Parathyroid adenoma (tissue), 2 donors: ENCODE data around the gene RBBP9.

Source experiments
- H2AFZ ChIP-seq: fragments of 300-600 bp; sonication (generic); one replicate; pipeline ENCODE4 v1.7.0; 2017; ENCODE audit warnings: antibody characterized with exemption, mild to moderate bottlenecking
- H3K27ac ChIP-seq: fragments of 300-600 bp; sonication (generic); one replicate; pipeline ENCODE4 v1.7.0; 2017
- H3K27me3 ChIP-seq: fragments of 300-600 bp; sonication (generic); one replicate; pipeline ENCODE4 v1.7.0; 2017; ENCODE audit warnings: low read length; ENCODE audit not compliant: control insufficient read depth, insufficient read depth
- H3K36me3 ChIP-seq: fragments of 300-600 bp; sonication (generic); one replicate; pipeline ENCODE4 v1.7.0; 2017; ENCODE audit warnings: low read length; ENCODE audit not compliant: control insufficient read depth, insufficient read depth
- H3K4me1 ChIP-seq: fragments of 300-600 bp; sonication (generic); one replicate; pipeline ENCODE4 v1.7.0; 2017; ENCODE audit warnings: control low read depth
- H3K4me2 ChIP-seq: fragments of 300-600 bp; sonication (generic); one replicate; pipeline ENCODE4 v1.7.0; 2017; ENCODE audit warnings: low read length
- H3K4me3 ChIP-seq: fragments of 300-600 bp; sonication (generic); one replicate; pipeline ENCODE4 v1.7.0; 2017; ENCODE audit warnings: low read depth, low read length
- H3K79me2 ChIP-seq: fragments of 300-600 bp; sonication (generic); one replicate; pipeline ENCODE4 v1.7.0; 2017; ENCODE audit warnings: control low read depth
- H3K9ac ChIP-seq: fragments of 300-600 bp; sonication (generic); one replicate; pipeline ENCODE4 v1.7.0; 2017; ENCODE audit warnings: mild to moderate bottlenecking
- H3K9me3 ChIP-seq: fragments of 300-600 bp; sonication (generic); one replicate; pipeline ENCODE4 v1.7.0; 2017; ENCODE audit warnings: low read length; ENCODE audit not compliant: control insufficient read depth
- TF ChIP-seq, protein P1 (sequence below): fragments of 300-600 bp; sonication (generic); IDR thresholded peaks from one replicate; pipeline ENCODE4 v1.7.0; 2017; ENCODE audit warnings: antibody characterized with exemption, mild to moderate bottlenecking
- donor health status: primary hyperparathyroidism.

Gene RBBP9

GRCh38 chr20:18496740-18497592, at the start of gene RBBP9:
Gene RBBP9 (minus strand): TSS chr20:18497225. CDS start chr20:18497167, 58 bp downstream.
- H2AFZ ChIP-seq = peak within 1 kb of the TSS; percentile 93
- H3K9ac ChIP-seq = peak within 1 kb of the TSS; percentile 25
- no peaks in the 10 kb centered on the region for H3K4me1 ChIP-seq
- no peaks in the 10 kb centered on the region for H3K79me2 ChIP-seq
- H3K4me3 ChIP-seq = peak within 1 kb of the TSS; percentile 65
- H3K4me2 ChIP-seq = peak within 1 kb of the TSS; percentile 56
- no peaks in the 10 kb centered on the region for H3K36me3 ChIP-seq
- H3K27ac ChIP-seq = peak within 1 kb of the TSS; percentile 13
- H3K9me3 ChIP-seq = no peaks in the 10 kb centered on the region
- no peaks in the 10 kb centered on the region for H3K27me3 ChIP-seq
- TF ChIP-seq, protein P1, sequence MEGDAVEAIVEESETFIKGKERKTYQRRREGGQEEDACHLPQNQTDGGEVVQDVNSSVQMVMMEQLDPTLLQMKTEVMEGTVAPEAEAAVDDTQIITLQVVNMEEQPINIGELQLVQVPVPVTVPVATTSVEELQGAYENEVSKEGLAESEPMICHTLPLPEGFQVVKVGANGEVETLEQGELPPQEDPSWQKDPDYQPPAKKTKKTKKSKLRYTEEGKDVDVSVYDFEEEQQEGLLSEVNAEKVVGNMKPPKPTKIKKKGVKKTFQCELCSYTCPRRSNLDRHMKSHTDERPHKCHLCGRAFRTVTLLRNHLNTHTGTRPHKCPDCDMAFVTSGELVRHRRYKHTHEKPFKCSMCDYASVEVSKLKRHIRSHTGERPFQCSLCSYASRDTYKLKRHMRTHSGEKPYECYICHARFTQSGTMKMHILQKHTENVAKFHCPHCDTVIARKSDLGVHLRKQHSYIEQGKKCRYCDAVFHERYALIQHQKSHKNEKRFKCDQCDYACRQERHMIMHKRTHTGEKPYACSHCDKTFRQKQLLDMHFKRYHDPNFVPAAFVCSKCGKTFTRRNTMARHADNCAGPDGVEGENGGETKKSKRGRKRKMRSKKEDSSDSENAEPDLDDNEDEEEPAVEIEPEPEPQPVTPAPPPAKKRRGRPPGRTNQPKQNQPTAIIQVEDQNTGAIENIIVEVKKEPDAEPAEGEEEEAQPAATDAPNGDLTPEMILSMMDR = no peak

DNA sequence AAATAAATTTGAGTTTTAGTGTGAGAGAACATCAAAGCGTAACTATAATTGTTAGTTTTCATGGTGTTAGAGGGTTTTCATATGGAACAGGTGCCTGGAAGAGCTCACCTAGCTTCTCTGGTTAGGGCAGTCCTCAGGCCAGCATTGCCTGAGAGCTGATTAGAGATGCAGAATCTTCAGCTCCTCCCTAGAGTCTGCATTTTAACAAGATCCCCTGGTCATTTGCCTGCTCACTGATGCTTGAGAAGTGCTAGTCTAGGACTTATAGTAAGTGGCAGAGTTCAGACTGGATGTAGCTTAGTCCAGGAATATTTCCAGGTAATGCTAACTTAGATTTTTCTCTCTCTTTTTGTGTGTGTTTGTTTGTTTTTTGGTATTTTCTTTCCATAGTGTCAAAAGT, 48.5 kb upstream of the RBBP9 start:
- Histone ChIP-seq H3K4me3 (no peak overlapping the region), H3K36me3 (no peaks in the 10 kb centered on the region), H3K9me3 (no peaks in the 10 kb centered on the region), H3K79me2 (no peaks in the 10 kb centered on the region), H3K27ac (no peak overlapping the region), H3K27me3 (no peaks in the 10 kb centered on the region), H3K9ac (no peak overlapping the region), H3K4me2 (no peak overlapping the region), H3K4me1 (no peaks in the 10 kb centered on the region), H2AFZ (no peak overlapping the region)
- TF ChIP-seq, protein P1 = no peak

DNA sequence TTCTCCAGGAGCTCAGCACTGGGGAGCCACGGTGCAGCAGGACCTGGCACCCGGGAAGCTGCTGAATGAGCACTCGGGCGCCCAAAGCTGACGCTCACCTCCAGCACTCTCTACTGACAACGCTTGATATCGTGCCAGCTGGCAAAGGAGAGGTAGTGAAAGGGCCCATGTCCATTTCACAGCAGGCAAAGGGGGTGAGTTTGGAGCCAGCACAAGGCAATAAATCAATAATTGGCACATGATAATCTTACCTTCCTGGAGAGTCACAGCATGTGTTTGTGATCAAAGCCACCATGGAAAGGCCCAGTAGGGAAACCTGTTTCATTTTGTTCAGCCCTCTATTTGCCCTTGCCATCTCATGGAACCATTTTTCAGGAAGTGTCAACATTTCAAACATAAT, 46.9 kb upstream of the RBBP9 start:
- Histone ChIP-seq H3K27me3 (no peaks in the 10 kb centered on the region), H3K4me1 (no peaks in the 10 kb centered on the region), H2AFZ (no peak overlapping the region), H3K79me2 (no peaks in the 10 kb centered on the region), H3K9ac (no peak overlapping the region), H3K36me3 (no peaks in the 10 kb centered on the region), H3K9me3 (no peaks in the 10 kb centered on the region), H3K4me2 (no peak overlapping the region), H3K4me3 (no peak overlapping the region), H3K27ac (no peak overlapping the region)
- TF ChIP-seq, protein P1 = no peak

DNA sequence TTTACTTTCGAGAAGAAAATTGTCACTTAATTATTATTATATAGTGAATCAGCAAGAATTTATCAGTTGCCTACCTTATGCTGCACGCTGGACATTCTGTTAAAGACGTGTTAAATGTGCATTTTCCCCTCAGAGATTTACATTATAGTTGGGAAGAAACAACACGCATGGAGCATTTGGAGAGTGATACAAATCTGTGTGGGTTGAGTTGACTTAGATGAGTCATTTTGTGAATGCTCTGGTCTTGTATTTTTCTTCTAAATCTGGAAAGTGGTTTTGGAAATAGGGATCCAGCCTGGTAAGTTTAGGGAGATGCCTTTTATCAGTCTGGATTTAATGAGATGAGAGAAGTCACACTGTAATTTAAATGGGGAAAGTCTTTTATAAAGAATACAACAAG, 46.2 kb upstream of the RBBP9 start:
- no peak overlapping the region for H3K4me2 ChIP-seq
- H3K27ac ChIP-seq = no peak overlapping the region
- H3K27me3 ChIP-seq = no peaks in the 10 kb centered on the region
- H3K4me1 ChIP-seq = no peaks in the 10 kb centered on the region
- H3K79me2 ChIP-seq = no peaks in the 10 kb centered on the region
- H2AFZ ChIP-seq = no peak overlapping the region
- H3K9ac ChIP-seq = no peak overlapping the region
- no peak overlapping the region for H3K4me3 ChIP-seq
- no peaks in the 10 kb centered on the region for H3K36me3 ChIP-seq
- no peaks in the 10 kb centered on the region for H3K9me3 ChIP-seq
- TF ChIP-seq, protein P1 = no peak

DNA sequence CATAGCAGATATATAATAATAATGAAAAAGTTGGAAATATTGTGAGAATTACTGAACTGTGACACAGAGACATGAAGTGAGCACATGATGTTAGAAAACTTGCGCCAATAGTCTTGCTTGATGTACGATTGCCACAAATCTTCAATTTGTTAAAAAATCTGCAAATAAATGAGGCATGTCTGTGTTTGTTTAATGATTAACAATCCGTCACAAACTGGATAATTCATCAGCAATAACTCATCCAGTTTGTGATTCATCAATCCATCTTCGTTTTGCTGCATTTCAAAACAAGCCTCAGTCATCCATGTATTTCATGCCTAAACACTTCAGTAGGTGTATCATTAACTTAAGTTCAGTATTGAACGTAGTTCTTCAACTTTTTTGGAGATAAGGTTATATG, 44.7 kb upstream of the RBBP9 start:
- no peak overlapping the region for H3K4me3 ChIP-seq
- no peaks in the 10 kb centered on the region for H3K9me3 ChIP-seq
- no peak overlapping the region for H3K9ac ChIP-seq
- H3K36me3 ChIP-seq = no peaks in the 10 kb centered on the region
- H2AFZ ChIP-seq = no peak overlapping the region
- no peaks in the 10 kb centered on the region for H3K79me2 ChIP-seq
- TF ChIP-seq, protein P1 = no peak
- no peaks in the 10 kb centered on the region for H3K4me1 ChIP-seq
- H3K27me3 ChIP-seq = no peaks in the 10 kb centered on the region
- no peak overlapping the region for H3K4me2 ChIP-seq
- no peak overlapping the region for H3K27ac ChIP-seq
